ENCODE data around the gene ZNF423.

The ZNF423 gene

DNA sequence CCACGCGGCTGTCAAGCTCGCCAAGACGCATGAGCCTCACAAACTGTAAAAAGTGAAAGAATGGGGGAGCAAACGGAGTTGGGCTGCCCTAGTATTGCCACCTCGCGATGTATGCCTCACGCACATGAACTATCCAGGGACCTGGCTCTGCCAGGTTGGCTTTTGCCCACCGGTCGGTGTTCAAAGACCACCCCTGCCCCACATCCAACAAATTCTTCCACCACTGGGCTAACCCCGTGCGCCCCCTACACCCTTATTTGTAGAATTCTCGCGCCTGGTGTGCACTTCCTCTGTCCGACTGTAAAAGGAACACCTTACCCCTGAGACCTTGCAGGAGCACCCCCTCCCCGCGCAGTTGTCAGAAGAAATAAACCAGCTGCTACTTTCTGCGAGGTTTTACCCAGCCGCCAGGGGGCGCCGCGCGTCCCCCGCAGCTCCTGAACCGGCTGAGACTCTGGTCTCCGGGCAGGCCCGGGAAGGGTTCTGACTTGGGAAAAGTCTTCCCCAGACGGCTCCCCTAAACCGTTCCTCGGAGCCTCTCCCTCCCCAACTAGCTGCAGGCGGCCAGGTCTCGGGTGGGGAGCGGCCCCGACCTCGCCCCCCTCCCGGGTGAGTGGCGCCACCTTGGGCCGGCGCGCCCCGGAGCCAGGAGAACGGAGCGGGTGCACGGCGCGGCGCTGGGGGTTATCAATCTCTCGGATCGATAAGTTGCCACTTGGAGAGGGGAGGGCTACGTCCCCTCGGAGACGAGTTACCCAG lies 1.7 kb upstream of the ZNF423 start:
- Histone ChIP-seq H3K27me3 (ENCODE audit: control insufficient read depth, insufficient read depth, low read length) (no peaks in the 10 kb centered on the region), H3K9me3 (ENCODE audit: control insufficient read depth, low read length) (no peaks in the 10 kb centered on the region), H3K79me2 (no peaks in the 10 kb centered on the region), H3K4me2 (ENCODE audit: low read length) (peak overlapping the region; percentile 71), H2AFZ (peak overlapping the region; percentile 95), H3K27ac (peak overlapping the region; percentile 85), H3K4me3 (ENCODE audit: low read depth, low read length) (peak overlapping the region; percentile 82), H3K4me1 (peaks cover 3% of the 10 kb centered on the region), H3K36me3 (ENCODE audit: control insufficient read depth, insufficient read depth, low read length) (no peaks in the 10 kb centered on the region), H3K9ac (no peak overlapping the region)
- TF ChIP-seq, protein P1, sequence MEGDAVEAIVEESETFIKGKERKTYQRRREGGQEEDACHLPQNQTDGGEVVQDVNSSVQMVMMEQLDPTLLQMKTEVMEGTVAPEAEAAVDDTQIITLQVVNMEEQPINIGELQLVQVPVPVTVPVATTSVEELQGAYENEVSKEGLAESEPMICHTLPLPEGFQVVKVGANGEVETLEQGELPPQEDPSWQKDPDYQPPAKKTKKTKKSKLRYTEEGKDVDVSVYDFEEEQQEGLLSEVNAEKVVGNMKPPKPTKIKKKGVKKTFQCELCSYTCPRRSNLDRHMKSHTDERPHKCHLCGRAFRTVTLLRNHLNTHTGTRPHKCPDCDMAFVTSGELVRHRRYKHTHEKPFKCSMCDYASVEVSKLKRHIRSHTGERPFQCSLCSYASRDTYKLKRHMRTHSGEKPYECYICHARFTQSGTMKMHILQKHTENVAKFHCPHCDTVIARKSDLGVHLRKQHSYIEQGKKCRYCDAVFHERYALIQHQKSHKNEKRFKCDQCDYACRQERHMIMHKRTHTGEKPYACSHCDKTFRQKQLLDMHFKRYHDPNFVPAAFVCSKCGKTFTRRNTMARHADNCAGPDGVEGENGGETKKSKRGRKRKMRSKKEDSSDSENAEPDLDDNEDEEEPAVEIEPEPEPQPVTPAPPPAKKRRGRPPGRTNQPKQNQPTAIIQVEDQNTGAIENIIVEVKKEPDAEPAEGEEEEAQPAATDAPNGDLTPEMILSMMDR (IDR thresholded peaks at IDR 0.05), result peak; percentile 98

GRCh38 chr16:49856672-49857330 lies 889 bp upstream of the ZNF423 start:
- Histone ChIP-seq H3K4me3 (ENCODE audit: low read depth, low read length) (peak overlapping the region; percentile 54), H3K79me2 (no peaks in the 10 kb centered on the region), H3K9ac (no peak overlapping the region), H2AFZ (peak overlapping the region; percentile 95), H3K4me1 (peaks cover 3% of the 10 kb centered on the region), H3K4me2 (ENCODE audit: low read length) (peak overlapping the region; percentile 71), H3K27me3 (ENCODE audit: control insufficient read depth, insufficient read depth, low read length) (no peaks in the 10 kb centered on the region), H3K36me3 (ENCODE audit: control insufficient read depth, insufficient read depth, low read length) (no peaks in the 10 kb centered on the region), H3K9me3 (ENCODE audit: control insufficient read depth, low read length) (no peaks in the 10 kb centered on the region), H3K27ac (peak overlapping the region; percentile 85)
- TF ChIP-seq, protein P1 (IDR thresholded peaks at IDR 0.05), result peak; percentile 33

GRCh38 chr16:49855280-49855821 lies 561 bp downstream of the ZNF423 start:
- peak overlapping the region; percentile 67 for H3K4me2 ChIP-seq (ENCODE audit: low read length)
- H3K4me1 ChIP-seq, result peaks cover 3% of the 10 kb centered on the region
- H3K36me3 ChIP-seq (ENCODE audit: control insufficient read depth, insufficient read depth, low read length), result no peaks in the 10 kb centered on the region
- H3K9ac ChIP-seq, result peak overlapping the region; percentile 57
- TF ChIP-seq, protein P1 (IDR thresholded peaks at IDR 0.05), result no peak
- H3K9me3 ChIP-seq (ENCODE audit: control insufficient read depth, low read length), result no peaks in the 10 kb centered on the region
- peak overlapping the region; percentile 83 for H3K27ac ChIP-seq
- H3K27me3 ChIP-seq (ENCODE audit: control insufficient read depth, insufficient read depth, low read length), result no peaks in the 10 kb centered on the region
- H2AFZ ChIP-seq, result peak overlapping the region; percentile 95
- H3K4me3 ChIP-seq (ENCODE audit: low read depth, low read length), result peak overlapping the region; percentile 65
- no peaks in the 10 kb centered on the region for H3K79me2 ChIP-seq

- H3K4me3 ChIP-seq (ENCODE audit: low read depth, low read length), result peak overlapping the region; percentile 51
- peak overlapping the region; percentile 67 for H3K4me2 ChIP-seq (ENCODE audit: low read length)
- TF ChIP-seq, protein P1 (IDR thresholded peaks at IDR 0.05), result no peak
- no peaks in the 10 kb centered on the region for H3K9me3 ChIP-seq (ENCODE audit: control insufficient read depth, low read length)
- H3K4me1 ChIP-seq, result peaks cover 3% of the 10 kb centered on the region
- H3K27ac ChIP-seq, result peak overlapping the region; percentile 63
- H3K27me3 ChIP-seq (ENCODE audit: control insufficient read depth, insufficient read depth, low read length), result no peaks in the 10 kb centered on the region
- no peak overlapping the region for H3K9ac ChIP-seq
- H3K79me2 ChIP-seq, result no peaks in the 10 kb centered on the region
- H3K36me3 ChIP-seq (ENCODE audit: control insufficient read depth, insufficient read depth, low read length), result no peaks in the 10 kb centered on the region
- H2AFZ ChIP-seq, result peak overlapping the region; percentile 95
Measured at GRCh38 chr16:49854796-49855203, 1.1 kb downstream of the ZNF423 start.
